Mucosa of rectum (tissue), 2 donors: Measurements from ENCODE around the gene PRR7.
A peak's percentile ranks its signal among the peaks of the same experiment; 100 is the strongest.

Source experiments
- H3K27ac ChIP-seq, 2 donors: one replicate each; pipeline ENCODE4 v1.7.0; 2013; ENCODE audit warnings: inconsistent platforms in 2 of 2, low read depth in 2 of 2, low read length in 2 of 2
- H3K27me3 ChIP-seq, 2 donors: one replicate each; pipeline ENCODE4 v1.7.0; 2013; ENCODE audit warnings: low read length in 2 of 2; ENCODE audit not compliant: control insufficient read depth in 2 of 2, insufficient read depth in 2 of 2
- H3K36me3 ChIP-seq, 2 donors: one replicate each; pipeline ENCODE4 v1.7.0; 2013; ENCODE audit warnings: low read length in 2 of 2; ENCODE audit not compliant: control insufficient read depth in 2 of 2, insufficient read depth in 2 of 2
- H3K4me1 ChIP-seq, 2 donors: one replicate each; pipeline ENCODE4 v1.7.0; 2013; ENCODE audit warnings: low read length in 2 of 2, mild to moderate bottlenecking in 1 of 2; ENCODE audit not compliant: control insufficient read depth in 2 of 2, insufficient read depth in 2 of 2
- H3K4me3 ChIP-seq, 2 donors: one replicate each; pipeline ENCODE4 v1.7.0; 2013; ENCODE audit warnings: low read length in 2 of 2
- H3K9ac ChIP-seq, 2 donors: one replicate each; pipeline ENCODE4 v1.7.0; 2013; ENCODE audit warnings: low read length in 2 of 2, low read depth in 1 of 2, mild to moderate bottlenecking in 1 of 2
- H3K9me3 ChIP-seq, 2 donors: one replicate each; pipeline ENCODE4 v1.7.0; 2013; ENCODE audit warnings: low read length in 2 of 2; ENCODE audit not compliant: control insufficient read depth in 2 of 2
- donor health status: healthy.
- donor health status: Normal muscosa, but diverticular disease.

PRR7 gene

DNA sequence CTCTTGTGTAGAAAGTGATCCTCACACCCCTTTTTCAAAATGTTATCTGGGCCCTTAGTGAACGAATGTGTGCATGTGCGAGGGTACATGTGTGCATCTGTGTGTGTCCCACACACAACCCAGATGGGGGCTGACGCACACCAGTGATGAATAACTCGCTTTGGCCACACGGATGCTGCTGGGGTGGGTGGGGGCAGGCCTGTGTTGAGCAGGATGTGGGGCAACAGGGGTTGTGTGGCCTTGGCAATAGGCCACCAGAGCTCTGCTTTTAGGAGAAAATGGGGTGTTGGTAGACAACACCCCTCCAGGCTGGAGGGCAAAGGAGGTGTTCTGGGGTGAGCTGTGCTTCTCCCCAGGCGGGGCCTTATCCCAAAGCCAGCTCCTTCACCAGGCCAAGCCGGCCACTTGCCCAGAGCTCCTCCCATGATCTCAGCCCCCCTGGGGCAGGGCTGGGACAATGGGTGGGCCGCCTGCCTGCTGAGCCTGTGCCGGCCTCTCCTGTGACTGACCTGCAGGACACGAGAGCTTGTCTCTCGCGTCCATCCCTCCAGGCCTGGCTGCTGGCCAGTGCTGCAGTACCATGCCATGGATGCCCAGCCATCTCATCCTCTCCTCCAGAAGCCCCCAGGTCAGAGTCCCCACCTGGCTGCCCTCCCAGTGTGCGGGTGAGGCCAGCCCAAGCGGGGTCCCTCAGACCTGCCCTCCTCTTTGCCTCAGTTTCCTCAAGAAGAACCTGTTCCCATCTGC, 25.2 kb downstream of the PRR7 start:
- Histone ChIP-seq H3K27me3 (peaks cover 0 to 3% of the 10 kb centered on the region in 2 donors), H3K4me1 (peaks cover 8 to 12% of the 10 kb centered on the region in 2 donors), H3K36me3 (no peaks in the 10 kb centered on the region), H3K9me3 (no peaks in the 10 kb centered on the region), H3K9ac (peak overlapping the region in 1 of 2 donors; percentile 14), H3K27ac (no peak overlapping the region), H3K4me3 (peak overlapping the region; percentile 54 to 55)

DNA sequence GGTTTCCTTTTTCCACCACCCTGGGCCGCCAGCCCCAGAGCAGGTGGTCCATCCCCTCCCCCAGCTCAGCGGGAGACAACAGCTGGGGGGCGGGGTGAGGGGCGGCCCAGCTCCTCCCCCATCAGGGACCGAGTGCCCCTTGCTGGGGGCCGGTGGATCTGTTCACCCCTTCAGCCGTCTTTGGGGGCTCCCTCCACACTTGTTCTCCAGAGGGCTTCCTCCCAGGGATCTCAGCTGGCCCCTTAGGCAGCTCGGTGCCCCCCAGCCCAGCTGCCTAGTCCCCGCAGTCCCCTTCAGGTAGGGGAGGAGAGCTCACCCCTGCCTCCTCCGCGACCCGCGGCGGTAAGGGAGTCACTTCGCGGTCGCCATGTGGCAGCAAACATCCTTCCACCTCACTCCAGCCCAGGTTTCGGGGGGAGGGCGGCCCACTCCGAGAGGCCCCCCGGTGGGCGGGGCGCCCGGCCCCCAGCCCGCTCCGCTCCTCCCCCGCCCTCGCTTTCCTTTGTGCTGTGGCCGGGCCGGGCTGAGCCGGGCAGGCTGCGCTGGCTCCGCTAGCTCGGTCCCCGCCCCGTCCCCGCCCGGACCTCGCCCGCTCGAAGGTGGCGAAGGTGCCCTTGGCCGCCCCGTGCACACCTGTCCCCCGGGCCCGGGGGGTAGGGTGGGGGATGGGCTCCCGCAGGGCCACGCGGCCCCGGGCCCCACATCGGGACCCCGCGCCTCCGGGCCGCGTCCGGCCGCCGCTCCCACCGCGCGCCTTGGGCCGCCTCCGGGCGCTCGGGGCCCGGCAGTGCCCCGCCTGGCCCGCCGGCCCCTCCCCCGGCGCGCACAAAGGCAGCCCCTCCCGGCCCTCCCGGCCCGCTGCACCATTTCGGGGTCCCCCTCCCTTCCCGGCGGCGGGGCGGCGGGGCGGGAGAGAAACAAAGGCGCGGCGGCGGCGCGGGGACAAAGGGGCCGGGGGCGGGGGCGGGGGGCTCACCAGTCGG, 26.1 kb downstream of the PRR7 start:
- peak overlapping the region in 1 of 2 donors; percentile 17 for H3K9ac ChIP-seq
- H3K27ac ChIP-seq, result peak overlapping the region in 1 of 2 donors; percentile 16
- no peaks in the 10 kb centered on the region for H3K9me3 ChIP-seq
- peak overlapping the region; percentile 54 to 55 for H3K4me3 ChIP-seq
- H3K27me3 ChIP-seq, result peaks cover 0 to 3% of the 10 kb centered on the region in 2 donors
- H3K4me1 ChIP-seq, result peaks cover 8 to 12% of the 10 kb centered on the region in 2 donors
- H3K36me3 ChIP-seq, result no peaks in the 10 kb centered on the region

DNA sequence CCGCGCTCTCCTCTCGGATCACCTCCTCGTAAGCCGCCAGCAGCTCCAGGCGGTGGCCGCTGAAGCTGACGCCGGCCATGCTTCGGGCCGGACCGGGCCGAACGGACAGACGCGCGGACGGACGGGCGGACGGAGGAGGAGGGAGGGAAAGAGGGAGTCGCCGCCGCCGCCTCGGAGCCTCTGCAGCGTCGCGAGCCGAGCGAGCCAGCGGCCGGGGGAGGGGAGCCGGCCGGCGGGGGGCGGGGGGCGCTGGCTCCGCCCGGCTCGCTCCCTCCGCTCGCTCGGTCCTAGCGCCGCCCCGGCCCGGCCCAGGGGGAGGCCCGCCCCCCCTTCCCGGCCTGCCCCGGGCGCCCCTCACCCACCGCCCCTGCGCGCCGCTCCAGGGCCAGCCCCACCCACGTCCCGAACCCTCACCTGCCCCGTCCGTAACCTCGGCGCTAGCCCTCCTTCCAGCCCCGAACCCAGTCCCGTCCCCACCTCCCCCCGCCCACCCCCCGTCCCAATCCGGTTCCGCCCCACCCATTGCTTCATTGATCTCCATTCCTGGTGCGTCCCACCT, 26.9 kb downstream of the PRR7 start, which contains the start of gene DBN1:
Gene DBN1 (minus strand): TSS at position 192 of the 559 bp plus-strand sequence. CDS start 113 bp downstream, at position 79.
- Histone ChIP-seq H3K36me3 (no peaks in the 10 kb centered on the region), H3K4me1 (peaks cover 8 to 12% of the 10 kb centered on the region in 2 donors), H3K27ac (peak within 1 kb of the TSS in 1 of 2 donors; percentile 16), H3K9ac (peak within 1 kb of the TSS in 1 of 2 donors; percentile 17), H3K27me3 (peaks cover 0 to 3% of the 10 kb centered on the region in 2 donors), H3K9me3 (no peaks in the 10 kb centered on the region), H3K4me3 (peak within 1 kb of the TSS; percentile 54 to 55)

DNA sequence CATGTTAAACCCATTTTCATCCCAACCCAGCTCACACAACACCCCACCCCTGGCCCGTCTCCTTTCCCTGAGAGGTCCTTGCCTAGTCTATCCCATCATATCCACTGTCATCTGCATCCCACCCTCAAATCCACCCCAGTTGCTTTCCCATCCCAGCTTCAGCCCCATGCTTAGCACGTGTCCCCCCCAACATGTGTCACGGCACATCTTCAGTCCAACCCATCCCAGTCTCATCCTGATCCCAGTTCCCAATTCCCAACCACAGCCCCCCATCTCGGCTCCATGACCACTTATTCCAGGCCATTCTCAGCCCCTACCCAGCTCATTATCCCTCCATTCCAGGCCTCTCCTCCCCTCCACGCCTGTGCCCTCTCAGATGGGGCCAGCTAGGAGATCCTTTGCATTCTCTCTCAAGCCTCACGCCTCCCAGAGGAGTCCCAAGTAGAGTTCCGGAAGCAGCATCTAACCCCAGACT, 27.4 kb downstream of the PRR7 start:
- Histone ChIP-seq H3K4me3 (no peak overlapping the region), H3K4me1 (peaks cover 9 to 15% of the 10 kb centered on the region in 2 donors), H3K9ac (no peak overlapping the region), H3K9me3 (no peaks in the 10 kb centered on the region), H3K27me3 (peaks cover 0 to 3% of the 10 kb centered on the region in 2 donors), H3K27ac (peak overlapping the region in 1 of 2 donors; percentile 1), H3K36me3 (no peaks in the 10 kb centered on the region)

DNA sequence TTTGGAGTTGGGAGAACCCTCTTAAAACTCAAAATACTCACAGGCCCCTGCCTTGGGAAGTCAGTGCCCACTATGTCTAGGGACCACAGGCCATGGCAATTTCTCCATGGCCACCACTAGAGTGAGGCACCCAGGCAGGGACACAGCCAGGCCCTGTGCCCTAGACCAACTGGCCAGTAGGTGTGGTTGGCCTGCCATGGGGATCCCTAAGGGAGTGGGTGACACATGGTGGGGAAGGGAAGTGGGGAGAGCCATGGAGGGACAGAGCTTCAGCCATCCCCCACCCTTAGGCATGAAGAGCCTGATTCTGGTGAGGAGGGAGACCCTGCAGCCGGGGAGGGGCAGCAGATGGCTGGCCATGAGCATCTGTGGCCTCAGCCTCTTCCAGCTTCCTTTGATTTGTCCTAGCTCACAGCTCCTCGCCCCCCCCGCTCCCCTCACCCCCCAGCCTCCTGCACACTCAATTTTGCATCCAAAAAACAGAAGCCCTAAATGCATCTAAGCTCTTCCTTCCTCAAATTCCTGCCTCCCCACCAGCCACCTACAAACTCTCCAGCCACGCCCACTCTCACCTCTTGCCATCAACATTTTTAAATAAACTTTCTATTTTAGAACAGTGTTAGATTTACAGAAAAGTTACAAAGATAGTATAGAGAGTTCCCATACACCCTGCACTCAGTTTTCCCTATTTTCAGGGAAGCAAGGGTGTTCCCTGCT, 28.4 kb downstream of the PRR7 start:
- Histone ChIP-seq H3K27me3 (peaks cover 0 to 3% of the 10 kb centered on the region in 2 donors), H3K4me3 (no peak overlapping the region), H3K36me3 (no peaks in the 10 kb centered on the region), H3K4me1 (peaks cover 13 to 15% of the 10 kb centered on the region in 2 donors), H3K9ac (no peak overlapping the region), H3K27ac (no peak overlapping the region), H3K9me3 (no peaks in the 10 kb centered on the region)

DNA sequence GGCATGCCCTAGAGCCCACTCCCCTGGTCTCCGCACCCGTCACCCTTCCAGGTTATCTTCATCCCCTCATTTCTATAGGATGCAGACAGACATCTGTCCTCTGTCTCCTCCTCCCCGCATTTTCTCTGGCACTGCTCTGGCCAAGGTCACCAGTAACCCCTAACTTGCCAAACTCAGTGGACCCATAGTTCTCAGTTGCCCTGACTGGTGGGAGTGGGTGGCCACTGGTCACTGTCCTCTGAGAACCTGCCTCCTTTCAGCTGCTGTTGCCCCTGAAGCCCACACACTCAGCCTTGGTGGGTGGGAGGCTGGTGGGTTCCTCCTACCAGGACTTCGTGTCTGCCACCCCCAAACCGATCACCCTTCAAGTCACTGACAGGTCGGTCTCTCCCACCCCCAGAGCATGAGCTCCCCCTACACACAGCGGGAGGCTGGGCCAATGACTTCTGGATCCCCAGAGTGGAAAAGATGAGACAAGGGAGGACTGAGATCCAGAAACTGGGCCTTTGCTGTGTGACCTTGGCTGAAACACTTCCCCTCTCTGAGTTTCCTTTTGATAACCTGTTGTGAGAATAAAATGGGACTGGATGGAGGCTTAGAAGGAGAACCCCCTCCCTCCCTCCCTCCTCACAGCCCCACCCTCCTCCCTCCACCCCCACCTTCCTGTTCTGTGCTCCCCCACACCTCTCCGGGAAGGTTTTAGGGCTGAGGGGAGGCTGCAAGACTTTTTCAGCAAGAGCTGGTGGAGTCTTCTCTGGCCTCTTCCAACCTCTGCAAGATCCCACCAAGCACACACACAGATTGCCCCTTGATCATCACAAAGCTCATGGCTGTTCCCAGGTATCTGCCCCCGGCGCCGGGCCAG, 29.2 kb downstream of the PRR7 start:
- H3K27me3 ChIP-seq, result peaks cover 0 to 3% of the 10 kb centered on the region in 2 donors
- no peaks in the 10 kb centered on the region for H3K36me3 ChIP-seq
- H3K27ac ChIP-seq, result no peak overlapping the region
- no peaks in the 10 kb centered on the region for H3K9me3 ChIP-seq
- no peak overlapping the region for H3K4me3 ChIP-seq
- no peak overlapping the region for H3K9ac ChIP-seq
- peaks cover 13 to 15% of the 10 kb centered on the region in 2 donors for H3K4me1 ChIP-seq

DNA sequence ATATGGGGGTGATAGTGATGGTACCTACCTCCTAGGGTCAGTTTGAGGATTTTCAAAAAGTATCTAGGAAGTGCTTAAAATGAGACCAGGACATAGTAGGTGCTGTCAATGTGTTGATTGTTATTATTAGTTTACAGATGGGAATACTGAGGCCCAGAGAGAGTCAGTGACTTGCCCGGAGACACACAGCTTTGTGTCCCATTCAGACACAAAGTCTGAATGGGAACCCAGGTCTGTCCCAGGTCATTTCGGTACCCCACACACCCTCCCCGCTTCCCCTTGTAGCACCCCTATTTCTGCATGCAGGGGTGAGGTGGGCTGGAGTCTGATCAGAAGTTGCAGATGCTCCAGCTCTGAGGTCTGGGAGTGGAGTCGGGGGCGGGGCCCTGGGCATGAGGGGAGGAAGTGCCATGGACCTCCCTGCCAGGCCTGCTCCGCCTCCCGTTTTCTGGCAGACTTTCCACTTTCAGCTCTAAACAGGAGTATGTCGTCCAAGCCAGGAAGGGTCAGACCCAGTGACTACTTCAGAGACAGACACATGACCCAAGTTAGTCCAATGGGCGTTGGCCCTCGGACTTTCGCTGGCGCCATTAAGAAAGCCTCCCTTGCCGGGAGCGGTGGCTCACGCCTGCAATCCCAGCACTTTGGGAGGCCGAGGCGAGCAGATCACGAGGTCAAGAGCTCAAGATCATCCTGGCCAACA, 30.1 kb downstream of the PRR7 start:
- Histone ChIP-seq H3K27ac (no peak overlapping the region), H3K36me3 (no peaks in the 10 kb centered on the region), H3K4me3 (no peak overlapping the region), H3K27me3 (peaks cover 0 to 3% of the 10 kb centered on the region in 2 donors), H3K9me3 (no peaks in the 10 kb centered on the region), H3K4me1 (peaks cover 9 to 13% of the 10 kb centered on the region in 2 donors), H3K9ac (no peak overlapping the region)

DNA sequence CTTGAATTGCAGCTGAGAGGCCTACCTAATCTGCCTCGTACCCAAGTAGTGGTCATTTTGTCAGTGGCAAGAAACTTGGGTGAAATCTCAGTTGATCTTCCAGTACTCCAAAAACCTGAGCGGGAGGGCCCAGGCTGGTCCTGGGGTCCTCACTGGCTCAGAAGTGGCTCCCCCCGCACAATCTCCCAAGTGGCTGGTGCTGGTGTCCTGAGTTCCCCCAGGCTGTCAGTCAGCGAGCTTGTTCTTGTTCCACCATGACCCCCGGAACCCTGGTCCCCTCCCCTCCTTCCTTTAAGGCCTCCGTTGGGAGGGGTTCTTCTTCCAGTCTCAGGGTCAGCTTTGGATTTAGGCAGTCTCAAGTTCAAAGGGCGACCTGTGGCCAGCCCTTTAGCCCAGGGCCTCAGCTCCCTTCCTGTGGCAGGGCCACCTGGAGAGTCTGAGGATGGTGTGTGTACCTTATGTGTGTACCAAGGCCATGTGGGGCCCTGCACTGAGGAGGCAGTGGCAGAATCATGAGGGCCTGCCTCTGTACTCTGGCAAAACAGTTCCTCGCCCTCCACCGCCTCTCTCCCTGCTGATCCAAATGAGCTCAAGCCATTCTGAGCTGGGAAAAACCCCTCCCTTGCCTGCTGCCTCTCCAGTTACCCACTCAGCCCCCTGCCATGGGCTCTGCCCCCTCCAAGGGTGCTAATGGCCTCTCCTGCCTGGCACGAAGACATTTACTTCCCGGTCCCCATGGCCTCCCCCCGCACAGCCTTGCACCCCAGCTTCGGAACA, 31.3 kb downstream of the PRR7 start:
- peaks cover 3 to 5% of the 10 kb centered on the region in 2 donors for H3K4me1 ChIP-seq
- H3K9ac ChIP-seq, result no peak overlapping the region
- H3K27me3 ChIP-seq, result no peaks in the 10 kb centered on the region
- H3K4me3 ChIP-seq, result no peak overlapping the region
- H3K27ac ChIP-seq, result no peak overlapping the region
- H3K36me3 ChIP-seq, result no peaks in the 10 kb centered on the region
- H3K9me3 ChIP-seq, result no peaks in the 10 kb centered on the region
